Naive B cell (primary cell): Measurements from ENCODE around the gene HES4. TPM values are rescaled to one million over a fixed set of nuclear protein-coding genes. Genes with fewer than 3 reads are reported as not detected.
A peak's percentile ranks its signal among the peaks of the same experiment; 100 is the strongest.
"Not testable (repeated sequence)": the region's sequence is repeated elsewhere in the genome, so short reads cannot be mapped to it uniquely, and the experiment has no call there.

ENCODE experiments used
- ATAC-seq, 2 donors: fragments of 150-1000 bp; cut with Tn5 transposase; 2 replicates each; pipeline ENCODE4 v1.10.0; 2021; ENCODE audit warnings: low read depth in 2 of 2, mild to moderate bottlenecking in 2 of 2, moderate library complexity in 2 of 2
- DNase-seq: peaks from one replicate; pipeline ENCODE4 v3.0.0; 2022
- H3K27ac Mint-ChIP-seq, 6 donors: one replicate each; pipeline ENCODE4 v1.8.0; 2020 to 2022; ENCODE audit warnings: mild to moderate bottlenecking in 6 of 6, mixed read lengths in 6 of 6, moderate library complexity in 5 of 6, inconsistent platforms in 2 of 6
- H3K27me3 Mint-ChIP-seq, 3 donors: one replicate each; pipeline ENCODE4 v1.8.0; 2021 to 2022; ENCODE audit warnings: mixed read lengths in 3 of 3, mild to moderate bottlenecking in 1 of 3
- H3K36me3 Mint-ChIP-seq, 2 donors: one replicate each; pipeline ENCODE4 v1.8.0; 2020 to 2022; ENCODE audit warnings: mixed read lengths in 2 of 2, inconsistent platforms in 1 of 2, mild to moderate bottlenecking in 1 of 2
- H3K4me1 Mint-ChIP-seq, 3 donors: one replicate each; pipeline ENCODE4 v1.8.0; 2020 to 2022; ENCODE audit warnings: mixed read lengths in 3 of 3, inconsistent platforms in 1 of 3, mild to moderate bottlenecking in 1 of 3, moderate library complexity in 1 of 3
- H3K4me3 Mint-ChIP-seq, 8 donors: one replicate each; pipeline ENCODE4 v1.8.0; 2020 to 2022; ENCODE audit warnings: mild to moderate bottlenecking in 8 of 8, mixed read lengths in 8 of 8, moderate library complexity in 8 of 8, inconsistent platforms in 2 of 8
- H3K9me3 Mint-ChIP-seq, 7 donors: one replicate each; pipeline ENCODE4 v1.8.0; 2020 to 2022; ENCODE audit warnings: mixed read lengths in 7 of 7, mild to moderate bottlenecking in 5 of 7, inconsistent platforms in 2 of 7, moderate library complexity in 1 of 7
- polyA plus RNA-seq, 6 donors: library from polyadenylated mRNA; unstranded; fragments of 300-500 nt; fragmentation: Illumina TruSeq; gene quantifications; one replicate each; pipeline ENCODE4 v1.2.3, GENCODE V29; 2021; ENCODE audit warnings: low read depth in 6 of 6

The HES4 gene
- polyA plus RNA-seq, 6 donors from 2014 or later = 0.45 to 0.64 TPM; not detected in 4

DNA sequence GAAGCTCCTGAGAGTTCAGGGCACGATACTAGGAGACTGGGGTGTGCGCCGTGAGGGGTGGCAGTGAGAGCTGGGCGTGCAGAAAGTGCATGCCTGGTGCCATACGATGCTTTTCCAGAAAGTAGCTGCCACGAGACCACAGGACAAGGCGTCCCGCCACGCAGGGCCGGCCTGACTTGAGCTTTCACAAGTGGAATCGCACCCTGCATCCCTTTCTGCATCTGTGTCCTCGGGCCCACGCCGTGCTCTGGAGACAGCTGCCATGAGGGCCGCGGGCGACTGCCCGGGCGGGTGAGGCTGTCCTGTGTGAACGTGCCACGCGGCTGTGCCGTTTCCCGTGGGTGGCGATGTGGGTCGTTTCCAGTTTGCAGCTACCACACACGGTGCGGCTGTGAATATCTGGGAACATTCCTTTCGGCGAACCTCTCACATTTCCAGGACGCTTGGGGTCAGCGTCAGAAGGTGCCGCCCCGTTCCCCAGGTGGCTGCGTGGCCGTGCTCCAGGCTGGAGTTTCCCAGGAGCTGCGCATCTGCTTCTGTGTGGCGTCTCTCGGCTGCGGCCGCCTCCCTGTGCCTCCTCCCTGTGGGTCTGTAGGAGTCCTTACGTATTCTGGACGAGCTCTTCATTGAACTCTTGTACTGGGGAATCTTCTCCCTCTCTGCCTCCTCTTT is 17.0 kb downstream of the HES4 start:
- DNase-seq (no peak), ATAC-seq (no peak)
- Mint-ChIP-seq H3K4me1 (peaks cover 0 to 4% (median 4%) of the 10 kb centered on the region in 3 donors), H3K36me3 (no peaks in the 10 kb centered on the region), H3K4me3 (no peak overlapping the region), H3K27me3 (peaks cover 10 to 60% (median 26%) of the 10 kb centered on the region in 3 donors), H3K27ac (no peak overlapping the region), H3K9me3 (peaks cover 0 to under 1% (median 0%) of the 10 kb centered on the region in 7 donors)

DNA sequence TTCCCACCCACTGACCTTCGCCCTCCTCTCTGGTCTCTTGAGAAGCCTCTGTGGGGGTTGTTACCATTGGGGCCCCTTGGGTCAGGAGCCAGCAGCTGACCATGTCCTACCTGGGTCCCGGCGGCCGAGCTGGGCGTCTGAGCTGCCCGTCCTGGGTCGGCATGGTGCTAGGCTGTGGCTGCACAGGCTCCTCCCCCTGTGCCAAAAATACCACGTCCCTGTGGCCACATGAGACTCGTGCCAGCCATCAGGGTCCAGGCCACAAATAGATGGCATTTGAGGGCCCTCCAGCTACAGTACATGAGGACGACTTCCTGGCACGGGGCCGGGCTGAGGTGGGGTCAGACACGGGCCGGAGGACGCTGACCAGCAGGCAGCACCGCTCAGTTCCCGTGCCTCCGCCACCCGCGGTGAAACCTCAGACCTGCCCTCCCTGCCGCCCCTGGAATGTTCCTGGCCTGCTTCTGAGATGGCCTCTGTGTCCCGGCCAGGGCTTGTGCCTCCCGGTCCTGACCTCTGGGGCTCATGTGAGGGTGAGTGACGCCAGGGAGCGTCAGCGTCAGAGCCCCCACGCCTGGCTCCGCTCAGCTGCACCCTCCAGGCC is 17.8 kb downstream of the HES4 start, which contains the start of gene PERM1:
Gene PERM1, minus strand, starts transcription at position 139 of the 604 bp plus-strand sequence. CDS start 1,064 bp downstream, outside the sequence.
- H3K27me3 Mint-ChIP-seq = peaks cover 8 to 54% (median 27%) of the 10 kb centered on the region in 3 donors
- no peak for ATAC-seq
- H3K4me1 Mint-ChIP-seq = peaks cover 0 to 4% (median 4%) of the 10 kb centered on the region in 3 donors
- no peak for DNase-seq
- no peak within 1 kb of the TSS for H3K4me3 Mint-ChIP-seq
- no peaks in the 10 kb centered on the region for H3K9me3 Mint-ChIP-seq
- H3K36me3 Mint-ChIP-seq = no peaks in the 10 kb centered on the region
- H3K27ac Mint-ChIP-seq = no peak within 1 kb of the TSS

DNA sequence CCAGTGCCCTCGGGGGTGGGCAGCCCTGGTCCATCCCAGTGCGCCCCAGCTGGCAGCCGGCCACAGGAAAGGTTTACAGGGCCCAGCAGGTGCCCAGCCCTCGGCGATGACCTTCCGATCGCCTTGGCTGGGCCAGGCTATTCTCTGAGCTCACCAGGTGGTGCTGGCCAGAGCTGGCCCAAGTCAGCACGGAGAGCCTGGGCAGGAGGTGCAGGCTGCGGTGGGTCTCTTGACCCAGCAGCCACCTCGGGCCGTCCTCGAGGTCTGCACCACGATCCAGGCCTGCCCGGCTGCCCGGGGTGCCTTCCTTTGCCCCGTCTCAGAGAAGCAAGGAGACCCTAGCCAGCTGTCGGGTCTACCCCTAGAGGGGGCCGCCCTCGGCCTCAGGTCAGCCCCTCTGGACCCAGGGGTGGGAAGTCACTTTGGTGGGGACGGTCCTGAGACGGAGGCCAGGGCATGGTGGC is 18.4 kb downstream of the HES4 start:
- peaks cover 8 to 53% (median 27%) of the 10 kb centered on the region in 3 donors for H3K27me3 Mint-ChIP-seq

DNA sequence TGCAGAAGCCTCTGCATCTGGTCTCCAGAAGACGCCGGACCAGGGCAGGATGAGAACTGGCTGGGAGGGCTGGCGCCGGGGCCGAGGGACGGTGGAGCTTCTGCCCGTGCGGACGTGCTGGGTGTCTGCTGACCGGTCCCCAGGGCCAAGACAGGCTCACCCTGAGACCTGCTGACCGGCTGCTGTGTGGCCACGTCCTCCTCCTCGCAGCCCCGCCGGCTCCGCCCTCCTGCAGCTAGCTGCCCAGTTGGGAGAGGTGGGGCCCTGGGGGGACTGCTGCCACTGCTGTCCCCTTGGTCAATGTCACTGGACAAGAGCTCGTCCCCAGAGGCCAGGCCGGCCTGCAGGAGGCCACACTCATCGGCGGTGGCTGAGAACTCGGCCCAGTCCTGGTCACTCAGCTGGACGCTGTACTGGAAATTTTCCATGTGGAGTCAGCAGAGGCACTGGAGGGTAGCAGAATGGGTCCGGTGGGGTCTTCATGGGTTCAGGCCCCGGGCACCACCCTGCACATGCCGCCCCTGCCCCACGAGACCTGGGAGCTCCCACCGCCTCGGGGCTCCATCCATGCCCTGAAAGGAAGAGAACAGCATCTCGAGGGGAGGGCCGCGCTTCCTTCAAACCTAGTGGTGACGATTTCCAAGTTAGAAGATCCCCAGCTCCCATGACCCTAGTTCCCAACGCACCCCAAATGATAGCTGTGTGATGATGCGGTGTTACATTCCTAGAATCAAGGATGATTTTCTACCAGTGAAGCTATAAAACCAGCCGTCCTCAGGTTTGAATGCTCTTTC is 19.1 kb downstream of the HES4 start:
- Mint-ChIP-seq H3K4me3 (no peak overlapping the region), H3K4me1 (peaks cover 3 to 7% (median 4%) of the 10 kb centered on the region in 3 donors), H3K9me3 (no peaks in the 10 kb centered on the region), H3K27me3 (peaks cover 8 to 49% (median 31%) of the 10 kb centered on the region in 3 donors), H3K36me3 (no peaks in the 10 kb centered on the region), H3K27ac (no peak overlapping the region)
- DNase-seq (no peak), ATAC-seq (no peak)

More for the DNA sequence above, 18.4 kb downstream of the HES4 start:
- no peak for DNase-seq
- Mint-ChIP-seq H3K36me3 (no peaks in the 10 kb centered on the region), H3K9me3 (no peaks in the 10 kb centered on the region), H3K27ac (no peak overlapping the region), H3K4me1 (peaks cover 0 to 4% (median 4%) of the 10 kb centered on the region in 3 donors), H3K4me3 (no peak overlapping the region)
- no peak for ATAC-seq

DNA sequence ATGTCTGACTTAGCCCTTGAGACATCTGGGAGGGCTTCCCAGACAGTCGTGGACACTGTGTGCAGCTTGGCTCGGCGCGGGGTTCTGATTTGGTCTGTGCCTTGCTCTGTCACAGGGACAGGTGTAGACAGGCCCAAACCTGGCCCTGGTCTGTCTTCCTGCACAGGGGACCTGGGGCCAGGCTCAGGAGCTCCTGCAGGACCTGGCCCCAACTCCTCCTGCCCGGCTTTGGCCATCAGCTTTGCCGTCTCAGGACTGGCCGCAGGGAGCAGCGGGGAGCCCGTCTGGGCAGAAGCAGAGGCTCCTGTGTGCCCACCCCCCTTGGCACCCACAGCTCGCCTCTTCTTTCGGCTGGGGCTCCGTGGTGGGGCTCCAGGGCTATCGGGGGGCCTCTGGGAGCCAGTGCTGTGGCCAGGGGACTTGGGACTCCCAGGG is 19.7 kb downstream of the HES4 start:
- Mint-ChIP-seq H3K27me3 (peaks cover 6 to 49% (median 38%) of the 10 kb centered on the region in 3 donors), H3K36me3 (no peaks in the 10 kb centered on the region), H3K9me3 (no peaks in the 10 kb centered on the region), H3K4me1 (peaks cover 4 to 10% (median 8%) of the 10 kb centered on the region in 3 donors), H3K4me3 (no peak overlapping the region), H3K27ac (no peak overlapping the region)
- DNase-seq (no peak), ATAC-seq (no peak)

DNA sequence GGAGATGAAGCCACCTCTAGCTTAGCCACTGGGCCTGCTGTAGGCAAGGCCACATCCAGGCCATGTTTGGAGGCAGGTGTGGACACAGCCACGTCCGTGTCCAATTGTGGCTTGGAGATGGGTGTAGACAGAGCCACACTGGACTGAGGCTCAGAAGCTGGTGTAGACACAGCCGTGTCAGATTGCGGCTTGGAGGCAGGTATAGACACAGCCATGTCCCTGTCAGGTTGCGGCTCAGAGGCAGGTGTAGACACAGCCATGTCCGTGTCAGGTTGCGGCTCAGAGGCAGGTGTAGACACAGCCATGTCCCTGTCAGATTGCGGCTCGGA is 20.2 kb downstream of the HES4 start:
- DNase-seq (no peak), ATAC-seq (no peak)
- Mint-ChIP-seq H3K36me3 (no peaks in the 10 kb centered on the region), H3K27ac (no peak overlapping the region), H3K9me3 (no peaks in the 10 kb centered on the region), H3K27me3 (peaks cover 4 to 49% (median 42%) of the 10 kb centered on the region in 3 donors), H3K4me3 (no peak overlapping the region), H3K4me1 (peaks cover 4 to 10% (median 8%) of the 10 kb centered on the region in 3 donors)

DNA sequence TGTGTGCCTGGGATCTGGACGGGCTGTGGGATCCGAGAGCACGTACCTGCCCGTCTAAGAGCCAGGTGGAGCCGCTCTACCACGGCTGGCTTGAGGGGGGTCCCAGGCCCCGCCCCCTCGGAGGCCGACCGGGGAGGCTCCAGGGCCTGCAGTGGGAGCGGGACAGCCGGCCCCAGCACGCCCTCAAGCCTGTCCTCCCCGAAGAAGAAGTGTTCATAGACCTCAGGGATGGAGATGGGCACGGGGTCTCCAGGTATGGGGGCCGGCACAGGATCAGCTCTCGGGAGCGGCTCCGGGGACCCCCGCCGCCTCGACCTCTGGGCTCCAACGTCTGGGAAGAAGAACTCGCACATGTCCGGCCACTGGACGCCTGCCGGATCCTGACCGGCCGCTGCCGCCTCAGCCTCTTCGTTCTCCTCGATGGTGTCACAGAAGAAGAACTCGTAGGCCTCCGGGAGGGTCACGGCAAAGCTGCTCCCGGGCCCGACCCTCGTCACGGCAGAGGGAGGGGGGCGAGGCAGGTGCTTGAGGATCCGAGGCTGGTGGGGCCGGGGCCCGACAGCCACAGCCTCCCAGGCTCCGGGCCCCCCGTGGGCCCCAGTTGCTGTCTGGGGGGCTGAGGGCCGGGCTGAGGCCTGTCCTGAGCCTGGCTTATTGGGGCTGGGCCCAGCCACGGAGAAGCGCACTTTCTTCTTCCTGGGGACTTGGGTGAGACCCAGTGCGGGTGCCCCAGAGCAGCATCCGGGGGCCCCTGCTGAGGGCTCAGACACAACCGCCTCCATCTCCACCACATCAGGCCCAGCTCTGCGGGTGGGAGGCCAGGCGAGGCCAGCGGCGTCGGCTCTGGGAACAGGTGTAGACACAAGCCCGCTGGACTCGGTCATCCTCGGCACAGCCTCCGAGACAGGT is 20.8 kb downstream of the HES4 start:
- DNase-seq = no peak
- ATAC-seq = no peak
- no peak overlapping the region for H3K27ac Mint-ChIP-seq
- H3K9me3 Mint-ChIP-seq = no peaks in the 10 kb centered on the region
- H3K36me3 Mint-ChIP-seq = no peaks in the 10 kb centered on the region
- no peak overlapping the region for H3K4me3 Mint-ChIP-seq
- H3K4me1 Mint-ChIP-seq = peaks cover 4 to 10% (median 8%) of the 10 kb centered on the region in 3 donors
- peaks cover 4 to 55% (median 46%) of the 10 kb centered on the region in 3 donors for H3K27me3 Mint-ChIP-seq

GRCh38 chr1:978069-978834 is 21.6 kb downstream of the HES4 start:
- ATAC-seq (no peak), DNase-seq (no peak)
- Mint-ChIP-seq H3K4me1 (peaks cover 4 to 10% (median 8%) of the 10 kb centered on the region in 3 donors), H3K36me3 (no peaks in the 10 kb centered on the region), H3K9me3 (no peaks in the 10 kb centered on the region), H3K27ac (peak overlapping the region in 1 of 6 donors; percentile 80), H3K27me3 (peaks cover 2 to 52% (median 39%) of the 10 kb centered on the region in 3 donors), H3K4me3 (peak overlapping the region in 2 of 8 donors; percentile 36 to 48)

DNA sequence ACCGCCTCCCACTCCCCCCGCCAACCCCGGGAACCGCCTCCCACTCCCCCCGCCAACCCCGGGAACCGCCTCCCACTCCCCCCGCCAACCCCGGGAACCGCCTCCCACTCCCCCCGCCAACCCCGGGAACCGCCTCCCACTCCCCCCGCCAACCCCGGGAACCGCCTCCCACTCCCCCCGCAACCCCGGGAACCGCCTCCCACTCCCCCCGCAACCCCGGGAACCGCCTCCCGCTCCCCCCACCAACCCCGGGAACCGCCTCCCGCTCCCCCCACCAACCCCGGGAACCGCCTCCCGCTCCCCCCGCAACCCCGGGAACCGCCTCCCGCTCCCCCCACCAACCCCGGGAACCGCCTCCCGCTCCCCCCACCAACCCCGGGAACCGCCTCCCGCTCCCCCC is 23.1 kb downstream of the HES4 start:
- H3K27me3 Mint-ChIP-seq = peaks cover 0 to 41% (median 26%) of the 10 kb centered on the region in 3 donors
- not testable (repeated sequence) for H3K27ac Mint-ChIP-seq, H3K36me3 Mint-ChIP-seq, DNase-seq, H3K9me3 Mint-ChIP-seq, ATAC-seq, H3K4me3 Mint-ChIP-seq
- peaks cover 4 to 10% (median 8%) of the 10 kb centered on the region in 3 donors for H3K4me1 Mint-ChIP-seq

GRCh38 chr1:975896-976683 is 23.8 kb downstream of the HES4 start:
- ATAC-seq = peak; percentile 84 to 85
- peak; percentile 51 for DNase-seq
- Mint-ChIP-seq H3K27ac (peak overlapping the region in 3 of 6 donors; percentile 25 to 76 (median 45)), H3K9me3 (no peaks in the 10 kb centered on the region), H3K4me3 (peak overlapping the region in 6 of 8 donors; percentile 34 to 58 (median 50)), H3K27me3 (peaks cover 0 to 40% (median 26%) of the 10 kb centered on the region in 3 donors), H3K4me1 (peaks cover 4 to 10% (median 8%) of the 10 kb centered on the region in 3 donors), H3K36me3 (no peaks in the 10 kb centered on the region)

DNA sequence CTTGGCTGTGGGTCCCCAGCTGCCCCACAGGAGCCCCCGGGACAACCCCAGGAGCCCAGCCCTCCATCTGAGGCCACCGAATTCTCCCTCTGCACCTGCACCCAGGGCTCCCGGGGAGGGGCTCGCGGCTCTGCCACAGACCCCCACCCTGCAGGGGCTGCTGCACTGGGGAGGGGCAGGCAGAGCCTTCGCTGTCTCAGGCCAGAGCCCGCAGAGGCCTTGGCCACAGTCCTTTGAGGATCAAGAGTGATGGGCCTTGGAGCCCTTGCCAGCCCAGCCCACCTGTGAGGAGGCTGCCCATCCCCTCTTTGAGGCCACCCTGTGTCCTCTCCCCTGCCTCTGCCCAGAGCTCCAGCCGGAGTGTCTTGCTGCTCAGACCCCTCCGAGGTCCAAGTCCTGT is 24.5 kb downstream of the HES4 start:
- H3K4me1 Mint-ChIP-seq = peaks cover 4 to 10% (median 8%) of the 10 kb centered on the region in 3 donors
- ATAC-seq (no peak), DNase-seq (no peak)
- no peaks in the 10 kb centered on the region for H3K9me3 Mint-ChIP-seq
- peak overlapping the region in 1 of 6 donors; percentile 66 for H3K27ac Mint-ChIP-seq
- no peaks in the 10 kb centered on the region for H3K36me3 Mint-ChIP-seq
- H3K27me3 Mint-ChIP-seq = peaks cover 0 to 39% (median 26%) of the 10 kb centered on the region in 3 donors
- peak overlapping the region in 3 of 8 donors; percentile 34 to 56 (median 47) for H3K4me3 Mint-ChIP-seq
